Measurements from ENCODE around the gene WDR55.
A peak's percentile ranks its signal among the peaks of the same experiment; 100 is the strongest.
"Not testable (repeated sequence)": the region's sequence is repeated elsewhere in the genome, so short reads cannot be mapped to it uniquely, and the experiment has no call there.

The WDR55 gene

GRCh38 chr5:140664359-140665119 is at the start of gene WDR55:
Gene WDR55, plus strand, starts transcription at chr5:140664904. Its CDS starts 9 bp downstream, at chr5:140664913.
- DNase-seq: peak; percentile 80 to 90

- no peak for DNase-seq
Observed at GRCh38 chr5:140622301-140622700, 42.4 kb upstream of the WDR55 start.

GRCh38 chr5:140623061-140623460 is 41.6 kb upstream of the WDR55 start:
- not testable (repeated sequence) for DNase-seq

- DNase-seq: not testable (repeated sequence)
Observed at GRCh38 chr5:140624886-140625285, 39.8 kb upstream of the WDR55 start.

GRCh38 chr5:140627972-140628371 is 36.7 kb upstream of the WDR55 start:
- DNase-seq: no peak

- no peak for DNase-seq
Observed at GRCh38 chr5:140628711-140629110, 36.0 kb upstream of the WDR55 start.

GRCh38 chr5:140630292-140631035 is 34.2 kb upstream of the WDR55 start:
- DNase-seq: no peak

GRCh38 chr5:140631036-140631417 is 33.7 kb upstream of the WDR55 start:
- DNase-seq: no peak

GRCh38 chr5:140631831-140632365 is 32.8 kb upstream of the WDR55 start:
- DNase-seq: no peak

GRCh38 chr5:140632366-140633020 is 32.2 kb upstream of the WDR55 start:
- DNase-seq: no peak

- DNase-seq: no peak
Observed at GRCh38 chr5:140633021-140633471, 31.7 kb upstream of the WDR55 start, which contains the start of gene CD14. Gene CD14, minus strand, starts transcription at chr5:140633175. Its CDS starts 104 bp downstream, at chr5:140633071.

GRCh38 chr5:140633501-140633900 is 31.2 kb upstream of the WDR55 start:
- DNase-seq: no peak

GRCh38 chr5:140634103-140634502 is 30.6 kb upstream of the WDR55 start:
- DNase-seq: no peak

- DNase-seq: no peak
Observed at GRCh38 chr5:140635291-140636257, 29.1 kb upstream of the WDR55 start.

GRCh38 chr5:140637371-140638100 is 27.2 kb upstream of the WDR55 start:
- no peak for DNase-seq

- DNase-seq: not testable (repeated sequence)
Observed at GRCh38 chr5:140638898-140639147, 25.9 kb upstream of the WDR55 start.

GRCh38 chr5:140639148-140639981 is 25.3 kb upstream of the WDR55 start, which contains the start of gene TMCO6:
Gene TMCO6, plus strand, starts transcription at chr5:140639451. Its CDS starts 77 bp downstream, at chr5:140639528.
- DNase-seq: peak; percentile 88 to 89

- no peak for DNase-seq
Observed at GRCh38 chr5:140641716-140642115, 23.0 kb upstream of the WDR55 start.

GRCh38 chr5:140642718-140643117 is 22.0 kb upstream of the WDR55 start:
- no peak for DNase-seq

GRCh38 chr5:140647042-140647419 is 17.7 kb upstream of the WDR55 start:
- no peak for DNase-seq

GRCh38 chr5:140658870-140659269 is 5.8 kb upstream of the WDR55 start:
- no peak for DNase-seq
